ENCODE results near the gene STXBP6. TPM values are rescaled to one million over a fixed set of nuclear protein-coding genes. Genes with fewer than 3 reads are reported as not detected.

The STXBP6 gene
- total and polyA plus RNA-seq, 10 of the 15 experiments (the other 5 are each of a cell fraction or from before 2014, with no cell fraction given): 1.2 to 47.3 (median 1.9) TPM

- TF ChIP-seq, protein P1, sequence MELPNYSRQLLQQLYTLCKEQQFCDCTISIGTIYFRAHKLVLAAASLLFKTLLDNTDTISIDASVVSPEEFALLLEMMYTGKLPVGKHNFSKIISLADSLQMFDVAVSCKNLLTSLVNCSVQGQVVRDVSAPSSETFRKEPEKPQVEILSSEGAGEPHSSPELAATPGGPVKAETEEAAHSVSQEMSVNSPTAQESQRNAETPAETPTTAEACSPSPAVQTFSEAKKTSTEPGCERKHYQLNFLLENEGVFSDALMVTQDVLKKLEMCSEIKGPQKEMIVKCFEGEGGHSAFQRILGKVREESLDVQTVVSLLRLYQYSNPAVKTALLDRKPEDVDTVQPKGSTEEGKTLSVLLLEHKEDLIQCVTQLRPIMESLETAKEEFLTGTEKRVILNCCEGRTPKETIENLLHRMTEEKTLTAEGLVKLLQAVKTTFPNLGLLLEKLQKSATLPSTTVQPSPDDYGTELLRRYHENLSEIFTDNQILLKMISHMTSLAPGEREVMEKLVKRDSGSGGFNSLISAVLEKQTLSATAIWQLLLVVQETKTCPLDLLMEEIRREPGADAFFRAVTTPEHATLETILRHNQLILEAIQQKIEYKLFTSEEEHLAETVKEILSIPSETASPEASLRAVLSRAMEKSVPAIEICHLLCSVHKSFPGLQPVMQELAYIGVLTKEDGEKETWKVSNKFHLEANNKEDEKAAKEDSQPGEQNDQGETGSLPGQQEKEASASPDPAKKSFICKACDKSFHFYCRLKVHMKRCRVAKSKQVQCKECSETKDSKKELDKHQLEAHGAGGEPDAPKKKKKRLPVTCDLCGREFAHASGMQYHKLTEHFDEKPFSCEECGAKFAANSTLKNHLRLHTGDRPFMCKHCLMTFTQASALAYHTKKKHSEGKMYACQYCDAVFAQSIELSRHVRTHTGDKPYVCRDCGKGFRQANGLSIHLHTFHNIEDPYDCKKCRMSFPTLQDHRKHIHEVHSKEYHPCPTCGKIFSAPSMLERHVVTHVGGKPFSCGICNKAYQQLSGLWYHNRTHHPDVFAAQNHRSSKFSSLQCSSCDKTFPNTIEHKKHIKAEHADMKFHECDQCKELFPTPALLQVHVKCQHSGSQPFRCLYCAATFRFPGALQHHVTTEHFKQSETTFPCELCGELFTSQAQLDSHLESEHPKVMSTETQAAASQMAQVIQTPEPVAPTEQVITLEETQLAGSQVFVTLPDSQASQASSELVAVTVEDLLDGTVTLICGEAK (IDR thresholded peaks at IDR 0.05; ENCODE audit: borderline replicate concordance): no peak
- TF ChIP-seq STAT1 (conservative IDR thresholded peaks at IDR 0.05): no peak
Observed at GRCh38 chr14:24817212-24818057, 232.5 kb downstream of the STXBP6 start (continued).

DNA sequence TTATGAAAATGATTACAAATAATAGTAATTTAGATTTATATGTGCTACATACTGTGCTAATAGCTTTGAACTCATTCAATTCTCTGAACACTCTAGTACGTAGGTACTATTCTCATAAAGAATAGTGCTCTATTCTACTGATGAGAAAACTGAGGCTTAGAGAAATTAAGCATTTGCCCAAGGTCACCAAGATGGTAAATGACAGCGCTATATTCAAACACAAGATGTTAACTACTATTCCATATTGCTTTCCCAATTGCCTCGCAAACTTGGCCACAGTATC, 233.1 kb downstream of the STXBP6 start:
- SMC1A ChIA-PET (ENCODE audit: uncharacterized antibody, unreplicated experiment): interaction anchor here (1.3 to 4.9 kb wide), 3 partner anchors 11 to 315 kb away, joined by 5 to 29 read pairs (median 9); no protein-coding TSS in a partner anchor
- H4K20me1 ChIP-seq (ENCODE audit: control insufficient read depth, insufficient read depth): no peaks in the 10 kb centered on the region
- TF ChIP-seq RB1 (IDR thresholded peaks at IDR 0.05; ENCODE audit: borderline replicate concordance) (no peak), FOXK2 (IDR thresholded peaks at IDR 0.05) (no peak), PAX8 (IDR thresholded peaks at IDR 0.05) (no peak), E4F1 (IDR thresholded peaks at IDR 0.05; ENCODE audit: borderline replicate concordance, partially characterized antibody) (no peak), ZZZ3 (IDR thresholded peaks at IDR 0.05; ENCODE audit: control insufficient read depth, insufficient read length, low read depth) (no peak), ZNF384 (IDR thresholded peaks at IDR 0.05; ENCODE audit: borderline replicate concordance, low read depth, low read length) (no peak), MLLT1 (IDR thresholded peaks at IDR 0.05) (no peak)
- TF ChIP-seq, protein P2, sequence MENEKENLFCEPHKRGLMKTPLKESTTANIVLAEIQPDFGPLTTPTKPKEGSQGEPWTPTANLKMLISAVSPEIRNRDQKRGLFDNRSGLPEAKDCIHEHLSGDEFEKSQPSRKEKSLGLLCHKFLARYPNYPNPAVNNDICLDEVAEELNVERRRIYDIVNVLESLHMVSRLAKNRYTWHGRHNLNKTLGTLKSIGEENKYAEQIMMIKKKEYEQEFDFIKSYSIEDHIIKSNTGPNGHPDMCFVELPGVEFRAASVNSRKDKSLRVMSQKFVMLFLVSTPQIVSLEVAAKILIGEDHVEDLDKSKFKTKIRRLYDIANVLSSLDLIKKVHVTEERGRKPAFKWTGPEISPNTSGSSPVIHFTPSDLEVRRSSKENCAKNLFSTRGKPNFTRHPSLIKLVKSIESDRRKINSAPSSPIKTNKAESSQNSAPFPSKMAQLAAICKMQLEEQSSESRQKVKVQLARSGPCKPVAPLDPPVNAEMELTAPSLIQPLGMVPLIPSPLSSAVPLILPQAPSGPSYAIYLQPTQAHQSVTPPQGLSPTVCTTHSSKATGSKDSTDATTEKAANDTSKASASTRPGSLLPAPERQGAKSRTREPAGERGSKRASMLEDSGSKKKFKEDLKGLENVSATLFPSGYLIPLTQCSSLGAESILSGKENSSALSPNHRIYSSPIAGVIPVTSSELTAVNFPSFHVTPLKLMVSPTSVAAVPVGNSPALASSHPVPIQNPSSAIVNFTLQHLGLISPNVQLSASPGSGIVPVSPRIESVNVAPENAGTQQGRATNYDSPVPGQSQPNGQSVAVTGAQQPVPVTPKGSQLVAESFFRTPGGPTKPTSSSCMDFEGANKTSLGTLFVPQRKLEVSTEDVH (IDR thresholded peaks at IDR 0.05; ENCODE audit: low read depth, partially characterized antibody): no peak

More for the DNA sequence above, 233.1 kb downstream of the STXBP6 start:
- intact Hi-C loops (cut with micrococcal nuclease; ENCODE audit: unreplicated experiment) (no loop called here), in situ Hi-C loops (cut with MboI) (no loop called here)
- no peak for DNase-seq (ENCODE audit: low read depth, low spot score)
- FAIRE-seq: no peak
- no peak overlapping the region for H2AFZ ChIP-seq (ENCODE audit: control insufficient read depth, low read depth, low read length)
- ChIA-PET POLR2A (no interaction called here), CTCF (interaction anchor here (1.0 to 2.8 kb wide), 7 partner anchors 9 to 318 kb away, joined by 3 to 15 read pairs (median 6); no protein-coding TSS in a partner anchor), RAD21 (ENCODE audit: unreplicated experiment) (interaction anchor here (1.3 to 1.7 kb wide), 3 partner anchors 111 to 213 kb away, joined by 3 to 4 read pairs (median 3); no protein-coding TSS in a partner anchor)
- H3K9me3 ChIP-seq (replicated peaks; ENCODE audit: control insufficient read depth, insufficient read depth, low read length): no peaks in the 10 kb centered on the region
- no peak for ATAC-seq
- BruUV-seq (replicated peaks): no TSS peak
- H3K36me3 ChIP-seq (ENCODE audit: control insufficient read depth in 2 of 2, insufficient read depth in 2 of 2, low read length in 1 of 2): no peaks in the 10 kb centered on the region; a peak in 1 of 4 replicates
- H3K79me2 ChIP-seq (ENCODE audit: control insufficient read depth, insufficient read depth, low read length): no peaks in the 10 kb centered on the region
- H3K27me3 ChIP-seq (replicated peaks in 1 of 2; ENCODE audit: control insufficient read depth in 2 of 2, insufficient read depth in 2 of 2, low read length in 1 of 2): no peaks in the 10 kb centered on the region; a peak in 1 of 4 replicates
- H3K4me2 ChIP-seq (ENCODE audit: control insufficient read depth, insufficient read depth): no peak overlapping the region
- 38% methylated on average over 3 of the region's 3 CpGs for WGBS (ENCODE audit: insufficient coverage, insufficient replicate concordance, low lambda C conversion rate, missing lambda C conversion rate)
- H3K4me3 ChIP-seq: no peak overlapping the region
- no peaks in the 10 kb centered on the region for H3K4me1 ChIP-seq (ENCODE audit: control insufficient read depth, insufficient read depth, low read length)
- no peak overlapping the region for H3K27ac ChIP-seq (ENCODE audit: control insufficient read depth, insufficient read depth)
- H3K9ac ChIP-seq (ENCODE audit: control insufficient read depth, insufficient read depth, low read length): no peak overlapping the region
